HG03108 (cell line): ENCODE measurements around the gene PPP1R2B.
A peak's percentile ranks its signal among the peaks of the same experiment; 100 is the strongest.
"Not testable (repeated sequence)": the region's sequence is repeated elsewhere in the genome, so short reads cannot be mapped to it uniquely, and the experiment has no call there.

ENCODE experiments used
- ATAC-seq: cut with Tn5 transposase; IDR thresholded peaks from one replicate; pipeline ENCODE4 v1.9.1; 2021; ENCODE audit warnings: moderate library complexity; ENCODE audit not compliant: unreplicated experiment

PPP1R2B gene

DNA sequence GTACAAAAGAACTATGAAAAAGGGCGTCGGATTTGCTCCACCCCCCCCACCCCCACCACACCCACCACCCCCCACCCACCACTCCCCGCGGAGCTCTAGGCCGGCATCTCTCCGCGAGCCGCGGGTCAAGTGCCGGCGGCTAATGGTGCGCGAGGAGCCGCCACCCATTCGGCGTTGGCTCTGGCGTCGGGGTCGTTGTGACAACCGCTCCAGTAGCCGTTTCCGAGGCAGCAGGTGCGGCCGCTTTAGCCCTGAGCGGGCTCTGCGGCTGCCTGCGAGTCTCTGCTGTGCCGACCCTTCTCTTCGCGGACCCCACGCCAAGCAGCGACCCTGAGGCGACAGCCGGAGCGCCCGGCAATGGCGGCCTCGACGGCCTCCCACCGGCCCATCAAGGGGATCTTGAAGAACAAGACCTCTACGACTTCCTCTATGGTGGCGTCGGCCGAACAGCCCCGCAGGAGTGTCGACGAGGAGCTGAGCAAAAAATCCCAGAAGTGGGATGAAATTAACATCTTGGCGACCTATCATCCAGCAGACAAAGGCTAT lies at the start of gene PPP1R2B:
Gene PPP1R2B (plus strand): TSS at position 90 of the 546 bp plus-strand sequence. CDS start 268 bp downstream, at position 358.
- no peak for ATAC-seq

DNA sequence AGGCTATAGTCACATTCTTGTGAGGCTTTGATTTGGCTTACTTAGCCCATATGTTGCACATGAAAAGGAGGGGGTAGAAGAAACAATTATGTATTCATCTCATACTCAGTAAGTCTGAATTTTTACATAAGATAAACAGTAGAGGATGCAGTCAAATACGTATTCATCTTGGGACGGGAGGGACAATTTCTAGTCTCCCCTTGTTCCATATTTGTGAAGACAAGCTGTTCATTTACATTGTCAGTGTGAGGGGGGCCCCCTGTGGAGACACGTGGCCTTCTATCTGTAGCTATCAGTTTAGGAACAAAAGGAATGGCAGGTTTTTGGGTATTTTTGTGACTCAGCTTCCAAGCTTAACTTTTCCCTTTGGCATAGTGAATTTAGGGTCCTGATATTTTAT lies 49.2 kb upstream of the PPP1R2B start:
- no peak for ATAC-seq

DNA sequence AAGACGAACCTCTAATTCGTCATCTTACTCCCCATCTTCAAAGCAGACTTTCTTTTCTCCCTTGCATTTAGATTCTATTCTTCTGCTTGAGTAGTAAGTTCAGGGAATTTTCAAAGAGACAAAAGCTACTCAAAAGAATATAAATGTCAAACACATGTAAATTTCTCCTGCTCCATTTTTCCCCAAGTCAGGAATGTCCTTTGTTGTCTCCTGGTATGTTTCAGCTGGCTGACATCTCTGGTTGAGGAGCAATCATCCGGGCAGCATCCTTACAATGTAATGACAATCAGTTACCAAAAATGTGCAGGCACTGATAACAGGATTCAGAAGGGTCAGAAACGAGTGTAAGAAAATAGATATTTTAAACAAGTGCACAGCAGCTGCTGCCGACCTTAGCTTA lies 47.6 kb upstream of the PPP1R2B start:
- ATAC-seq, result no peak

DNA sequence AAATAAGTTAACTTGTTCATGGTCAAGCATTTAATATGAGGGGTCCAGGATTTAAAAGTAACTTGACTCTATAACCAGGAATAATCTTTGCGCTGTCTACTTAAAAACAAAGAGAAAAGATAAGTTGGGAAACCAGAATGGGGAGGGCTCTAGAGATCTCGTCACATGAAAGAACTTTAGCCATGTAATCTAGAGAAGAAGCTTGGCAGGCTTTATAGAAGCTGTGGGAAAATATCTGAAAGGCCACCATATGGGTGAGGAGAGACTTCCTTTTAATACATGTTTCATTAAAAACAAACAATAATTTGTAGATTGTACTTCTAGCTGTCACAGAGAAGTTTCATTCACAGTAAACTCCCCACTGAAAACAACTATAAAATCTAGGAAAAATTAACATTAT lies 46.7 kb upstream of the PPP1R2B start:
- ATAC-seq, result no peak

DNA sequence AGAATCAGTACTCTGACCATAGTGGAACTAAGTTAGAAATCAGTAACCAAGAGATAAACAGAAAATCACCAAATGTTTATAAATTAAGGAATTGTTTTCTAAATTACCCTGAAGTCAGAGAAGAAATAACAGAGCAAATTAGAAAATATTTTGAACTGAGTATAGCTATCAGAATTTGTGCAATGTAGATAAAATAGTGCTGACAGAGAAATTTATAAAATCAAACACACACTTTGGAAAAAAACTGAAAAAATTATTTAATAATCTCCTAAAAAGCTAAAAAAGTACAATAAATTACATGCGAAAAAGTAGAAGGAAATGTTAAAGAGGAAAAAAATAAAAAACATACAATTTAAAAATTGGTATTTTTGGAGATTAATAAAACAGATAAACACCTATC lies 37.1 kb upstream of the PPP1R2B start:
- no peak for ATAC-seq

DNA sequence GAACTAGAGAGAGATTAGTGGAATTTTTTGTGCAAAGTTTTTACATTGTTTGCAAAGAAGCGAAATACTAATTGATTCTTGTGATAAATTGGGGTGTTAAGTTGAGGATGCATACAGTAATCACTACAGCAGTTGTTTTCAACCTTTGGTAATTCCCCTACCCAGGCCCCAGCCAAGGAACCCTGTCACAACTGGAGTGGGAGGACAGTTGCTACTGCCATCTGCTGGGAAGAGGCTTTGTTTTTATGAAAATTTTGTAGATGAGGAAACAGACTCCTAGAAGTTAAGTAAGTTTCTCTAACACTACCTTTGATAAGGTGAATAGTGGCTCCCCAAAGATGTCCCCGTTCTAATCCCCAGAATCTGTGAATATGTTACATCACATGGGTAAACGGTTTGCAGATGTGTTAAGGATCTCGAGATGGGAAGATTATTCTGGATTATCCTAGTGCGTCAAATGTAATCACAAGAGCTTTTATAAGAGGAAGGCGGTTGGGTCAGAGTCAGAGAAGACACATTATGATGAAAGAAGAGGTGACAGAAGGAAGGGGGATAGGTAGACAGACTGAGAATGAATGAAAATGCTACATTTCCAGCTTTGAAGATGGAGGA lies 34.0 kb upstream of the PPP1R2B start:
- ATAC-seq, result no peak

DNA sequence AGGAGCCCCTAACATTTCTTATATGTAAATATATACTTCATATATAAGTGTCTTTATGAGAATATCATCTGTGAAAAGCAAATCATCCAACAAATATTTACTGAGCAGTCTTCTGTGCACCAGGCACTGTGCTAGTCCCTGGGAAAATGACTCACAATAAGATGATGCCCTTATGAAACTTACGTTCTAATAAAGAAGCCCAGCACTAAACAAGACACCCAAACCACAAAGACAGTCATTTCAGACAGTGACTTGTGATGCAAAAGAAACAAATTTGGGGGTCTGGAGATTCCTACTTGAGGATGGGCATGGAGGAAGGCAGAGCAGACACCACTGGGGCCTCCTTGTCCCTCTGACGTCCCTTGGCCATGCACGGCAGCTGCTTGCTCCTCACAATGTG lies 30.6 kb upstream of the PPP1R2B start:
- no peak for ATAC-seq

DNA sequence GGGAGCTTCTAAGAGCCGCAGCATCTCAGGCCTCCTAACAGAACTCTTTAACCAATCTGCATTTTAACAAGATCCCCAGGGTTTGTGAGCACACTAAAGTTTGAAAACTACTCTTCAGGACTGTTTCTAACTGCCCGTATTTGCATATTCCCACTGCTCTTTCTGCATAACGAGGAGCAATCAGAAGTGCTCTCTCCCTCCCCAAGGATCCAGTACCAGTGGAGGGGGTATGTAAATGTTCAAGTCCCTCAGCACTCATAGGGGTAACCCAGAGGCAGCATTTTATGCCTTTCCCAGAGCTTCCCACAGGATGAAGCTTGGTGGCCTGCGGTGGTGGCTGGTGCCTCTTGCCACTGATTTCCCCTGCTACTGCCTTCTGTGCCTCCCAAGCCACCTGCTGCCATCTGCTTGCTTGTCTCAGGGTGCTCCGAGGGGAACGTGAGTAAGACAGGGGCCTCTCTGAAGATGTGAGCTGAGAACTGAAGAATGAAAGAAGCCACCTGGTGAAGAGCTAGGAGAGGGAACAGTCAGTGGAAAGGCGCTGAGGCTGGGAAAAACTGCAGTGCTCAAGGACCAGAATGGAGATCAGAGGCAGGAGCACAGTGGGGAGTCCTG lies 30.0 kb upstream of the PPP1R2B start:
- no peak for ATAC-seq

DNA sequence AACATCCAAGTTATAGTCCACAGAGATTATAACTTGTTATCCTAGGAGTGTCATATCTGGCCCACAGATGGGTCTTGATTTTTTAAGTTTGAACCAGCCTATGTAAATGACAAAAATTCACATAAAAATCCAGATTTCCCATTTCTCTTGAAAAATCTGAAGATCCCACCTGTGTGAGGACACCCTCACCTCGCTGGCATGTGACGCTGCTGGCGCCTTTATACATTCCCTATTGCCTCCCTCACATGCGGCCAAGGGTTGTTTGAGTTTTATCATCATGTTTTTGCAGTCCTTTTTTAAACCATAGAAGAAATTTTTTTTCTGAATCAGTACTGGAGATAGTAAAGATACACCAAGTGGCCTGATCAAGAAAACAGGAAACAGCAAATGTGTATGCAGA lies 25.9 kb upstream of the PPP1R2B start:
- ATAC-seq, result no peak

DNA sequence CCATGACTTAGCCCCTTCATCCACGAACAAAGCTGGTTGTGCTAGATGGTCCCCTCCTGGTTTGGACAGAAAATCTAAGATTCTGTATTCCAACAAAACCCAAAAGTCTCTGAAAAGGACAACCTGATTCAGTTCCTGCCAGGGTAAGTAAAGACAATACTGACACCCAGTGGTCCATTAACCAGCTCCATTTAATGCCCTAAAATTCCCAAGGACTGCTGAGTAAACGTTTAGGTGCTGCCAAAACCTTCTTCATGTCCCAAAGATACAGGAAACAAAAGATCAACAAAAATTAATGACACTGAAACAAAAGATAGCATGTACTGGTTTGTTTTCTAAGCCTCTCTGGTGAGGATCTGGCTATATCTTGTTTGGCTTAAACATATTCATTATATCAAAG lies 25.3 kb upstream of the PPP1R2B start:
- no peak for ATAC-seq

DNA sequence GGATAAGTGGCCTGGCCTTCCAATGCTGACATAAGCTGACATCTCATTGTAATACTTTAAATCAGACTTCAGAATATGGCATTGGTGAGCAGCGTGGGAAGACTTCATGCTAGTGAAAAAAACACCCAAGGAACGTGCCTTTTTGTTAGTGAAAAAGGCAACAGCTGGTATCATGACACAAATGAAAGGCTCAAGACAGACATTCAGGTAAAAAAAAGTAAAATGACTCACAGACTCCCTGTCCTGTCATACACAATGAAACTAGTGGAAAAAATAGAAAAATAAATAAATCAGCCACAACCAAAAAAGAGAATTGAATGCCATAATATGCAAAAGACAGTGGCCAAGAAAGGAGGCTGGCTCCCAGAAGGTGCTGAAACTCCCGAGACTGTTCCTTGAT lies 24.4 kb upstream of the PPP1R2B start:
- ATAC-seq, result no peak

DNA sequence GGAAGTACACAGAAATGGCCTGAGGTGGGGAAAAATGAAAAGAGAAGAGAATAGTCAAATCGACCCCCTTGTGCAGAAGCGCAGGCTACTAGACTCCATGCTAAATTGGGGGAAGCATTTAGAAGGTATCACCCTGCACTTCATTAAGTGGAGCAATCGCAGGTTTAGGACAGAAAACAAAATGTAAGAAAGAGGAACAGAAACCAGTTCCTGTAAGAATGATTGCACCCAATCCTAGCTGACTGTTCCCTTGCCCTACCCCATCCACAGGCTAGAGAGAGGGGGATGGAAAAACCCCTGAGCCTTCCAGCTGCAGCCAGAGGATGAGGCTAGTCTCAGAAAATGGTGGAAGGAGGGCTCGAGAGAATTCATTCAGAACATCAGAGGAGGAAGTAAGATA lies 23.9 kb upstream of the PPP1R2B start:
- peak; percentile 82 for ATAC-seq

DNA sequence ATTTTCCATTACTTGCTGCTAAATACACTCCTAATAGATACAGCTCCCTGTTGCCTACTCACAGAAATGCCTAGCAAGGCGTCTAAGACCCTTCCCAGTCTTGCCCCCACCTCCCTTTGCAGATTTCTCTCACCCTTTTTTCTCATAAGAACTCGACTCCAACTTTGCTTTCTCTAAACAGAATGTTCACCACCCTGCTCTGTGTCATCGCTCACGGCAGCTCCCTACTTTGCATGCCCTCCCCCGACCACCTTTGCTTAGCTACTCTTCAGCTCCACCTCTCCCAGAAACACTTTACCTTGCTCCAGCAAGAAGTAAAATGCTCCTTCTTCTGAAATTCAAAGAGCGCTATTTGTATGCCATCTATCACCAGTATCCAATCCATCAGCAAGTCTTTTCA lies 15.2 kb upstream of the PPP1R2B start:
- no peak for ATAC-seq

DNA sequence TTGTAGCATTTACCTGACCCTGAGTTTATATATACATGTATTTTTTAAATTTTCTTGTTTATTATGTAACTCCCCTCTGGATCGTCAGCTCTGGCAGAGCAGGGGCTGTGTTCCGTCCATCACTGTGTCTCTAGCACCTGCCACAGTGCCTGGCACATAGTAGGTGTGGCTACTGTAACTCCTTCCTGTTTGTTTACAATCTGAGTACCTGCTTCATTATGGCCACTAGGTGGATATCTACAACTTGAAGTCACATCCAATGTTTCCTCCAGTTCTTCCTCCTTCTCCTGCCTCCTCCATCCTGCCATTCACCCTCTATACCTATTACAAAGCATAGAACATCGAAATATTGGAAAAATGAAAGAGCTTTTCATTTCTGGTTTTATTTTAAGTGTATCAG lies 14.2 kb upstream of the PPP1R2B start:
- ATAC-seq, result peak; percentile 50

DNA sequence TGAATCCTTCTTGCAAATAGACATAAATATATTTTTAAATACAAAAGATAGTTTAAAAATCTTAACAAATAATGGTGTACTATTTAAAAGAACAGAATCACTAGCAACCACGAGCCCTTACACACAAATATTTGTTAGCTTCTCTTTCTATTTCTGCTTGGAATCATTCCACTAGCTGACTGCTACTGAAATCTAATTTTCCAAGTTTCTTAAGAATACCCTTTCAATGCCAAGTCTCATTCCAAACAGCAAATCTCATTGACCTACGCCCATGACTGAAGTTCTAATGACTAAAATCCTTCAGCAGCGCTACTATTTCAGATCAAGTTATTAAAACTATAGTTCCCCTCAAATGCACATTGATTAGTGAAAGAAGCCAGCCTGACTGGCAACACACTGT lies 13.2 kb upstream of the PPP1R2B start:
- no peak for ATAC-seq

DNA sequence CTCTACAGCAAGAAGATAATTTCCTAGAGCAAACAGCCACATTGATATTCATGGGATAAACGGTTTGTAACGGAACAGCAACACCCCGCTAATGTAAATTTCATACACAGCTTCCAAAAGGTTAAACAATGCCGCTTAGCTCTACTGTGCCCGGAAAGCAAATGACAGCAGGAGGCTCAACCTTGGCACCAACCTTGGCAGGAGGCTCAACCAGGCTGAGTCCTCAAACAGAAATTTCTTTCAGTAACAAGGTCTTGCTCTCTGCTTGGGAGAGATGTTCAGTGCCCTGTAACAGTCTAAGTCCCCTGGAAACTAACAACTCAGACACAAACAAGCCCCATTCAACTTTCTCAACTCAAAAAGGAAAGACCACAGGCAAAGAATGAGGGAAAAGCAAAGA lies 11.1 kb upstream of the PPP1R2B start:
- ATAC-seq, result no peak

DNA sequence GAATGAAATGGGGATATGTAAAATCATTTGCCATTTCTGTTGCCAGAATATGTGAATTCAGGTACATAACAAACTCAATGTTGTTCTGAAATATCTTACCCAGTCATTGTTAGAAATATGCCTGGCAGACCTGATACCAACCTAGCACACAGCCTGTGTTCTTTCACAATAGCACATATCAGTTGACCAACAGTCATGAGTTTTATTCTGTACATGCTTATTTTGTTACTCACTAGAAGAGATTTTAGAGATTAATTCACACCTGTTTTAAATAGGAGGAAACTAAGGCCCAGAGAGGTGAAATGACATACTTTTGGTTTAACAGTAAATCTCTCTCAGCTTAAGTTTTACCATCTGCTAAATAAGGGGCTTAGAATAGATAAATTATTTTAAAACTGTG lies 8.4 kb upstream of the PPP1R2B start:
- no peak for ATAC-seq

DNA sequence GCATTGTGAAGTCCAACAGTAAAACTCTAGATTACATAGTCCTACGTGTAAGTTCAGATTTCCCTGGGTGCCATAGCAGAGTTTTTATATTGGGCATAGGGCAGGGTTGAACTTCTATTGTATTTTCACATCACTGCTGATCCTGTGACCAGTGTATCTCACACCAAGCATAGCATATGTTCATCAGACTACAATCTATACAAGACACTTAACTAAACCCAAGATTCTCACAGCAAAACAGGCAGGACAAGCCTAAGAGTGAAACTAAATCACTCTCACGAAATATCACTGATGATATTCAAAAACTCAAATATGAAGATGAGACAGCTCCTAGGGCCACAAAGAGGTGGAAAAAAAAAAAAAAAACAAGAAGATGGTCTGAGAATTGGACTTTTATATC lies 3.2 kb upstream of the PPP1R2B start:
- no peak for ATAC-seq

DNA sequence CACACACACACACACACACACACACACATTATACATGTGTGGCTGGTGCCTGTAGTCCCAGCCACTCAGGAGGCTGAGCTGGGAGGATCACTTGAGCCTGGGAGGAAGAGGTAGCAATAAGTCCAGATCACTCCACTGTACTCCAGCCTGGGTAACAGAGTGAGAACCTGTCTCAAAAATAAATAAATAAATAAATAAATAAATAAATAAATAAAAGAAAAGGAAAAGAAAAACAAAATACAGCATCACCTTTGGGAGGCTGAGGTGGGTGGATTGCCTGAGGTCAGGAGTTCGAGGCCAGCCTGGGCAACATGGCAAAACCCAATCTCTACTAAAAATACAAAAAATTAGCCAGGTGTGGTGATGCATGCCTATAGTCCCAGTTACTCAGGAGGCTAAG lies 1.6 kb upstream of the PPP1R2B start:
- not testable (repeated sequence) for ATAC-seq

DNA sequence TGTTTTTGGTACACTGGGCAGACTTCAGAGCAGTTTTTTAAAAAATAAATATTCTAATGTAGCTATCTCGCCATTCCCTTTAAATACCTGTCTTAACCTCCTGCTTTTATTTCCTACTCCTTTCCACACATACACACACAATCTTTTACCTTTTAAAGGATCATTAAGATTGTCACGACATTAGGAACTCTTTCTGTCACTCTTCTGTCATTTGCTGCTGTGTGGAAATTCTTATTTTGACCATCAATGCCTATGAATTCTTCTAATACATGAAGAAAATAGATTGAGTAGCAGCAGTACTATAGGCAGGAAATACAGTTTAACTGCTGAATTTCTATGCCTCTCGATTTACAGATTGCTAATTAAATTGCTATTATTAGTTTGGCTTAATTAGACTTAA lies 1.8 kb downstream of the PPP1R2B start:
- ATAC-seq, result no peak

DNA sequence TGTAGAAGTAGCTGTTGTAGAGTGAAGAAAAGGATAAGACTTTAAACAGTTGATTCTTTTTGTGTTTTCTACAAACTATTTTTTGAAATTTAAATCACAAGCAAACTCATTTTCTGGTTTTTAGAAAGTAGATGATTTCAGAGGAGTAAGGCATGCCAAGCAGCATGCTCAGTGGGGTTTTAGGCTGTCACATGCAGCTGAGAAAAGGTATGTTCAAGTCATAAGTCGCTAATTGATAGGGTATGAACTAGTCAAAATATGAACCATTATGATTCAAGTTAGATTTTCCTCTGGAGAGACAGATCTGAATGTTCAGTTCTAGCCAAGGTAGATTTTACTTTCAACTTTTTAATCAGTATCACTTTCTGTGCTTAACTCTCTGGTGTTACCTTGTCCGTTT lies 3.0 kb downstream of the PPP1R2B start:
- not testable (repeated sequence) for ATAC-seq

DNA sequence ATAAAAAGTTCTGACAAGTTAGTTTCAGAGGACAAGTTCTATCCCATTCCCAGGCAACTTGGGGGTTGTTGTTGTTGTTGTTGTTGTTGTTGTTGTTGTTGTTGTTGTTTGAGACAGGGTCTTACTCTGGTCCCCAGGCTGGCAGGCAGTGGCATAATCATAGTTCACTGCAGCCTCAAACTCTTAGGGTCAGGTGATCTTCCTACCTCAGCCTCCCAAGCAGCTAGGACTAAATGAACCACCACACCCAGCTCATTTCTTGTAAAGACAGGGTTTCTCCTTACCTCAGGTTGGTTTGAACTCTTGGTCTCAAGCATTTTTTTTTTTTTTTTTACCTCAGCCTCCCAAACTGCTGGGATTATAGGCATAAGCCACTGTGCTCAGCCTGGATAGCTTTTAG lies 15.3 kb downstream of the PPP1R2B start:
- ATAC-seq, result no peak

DNA sequence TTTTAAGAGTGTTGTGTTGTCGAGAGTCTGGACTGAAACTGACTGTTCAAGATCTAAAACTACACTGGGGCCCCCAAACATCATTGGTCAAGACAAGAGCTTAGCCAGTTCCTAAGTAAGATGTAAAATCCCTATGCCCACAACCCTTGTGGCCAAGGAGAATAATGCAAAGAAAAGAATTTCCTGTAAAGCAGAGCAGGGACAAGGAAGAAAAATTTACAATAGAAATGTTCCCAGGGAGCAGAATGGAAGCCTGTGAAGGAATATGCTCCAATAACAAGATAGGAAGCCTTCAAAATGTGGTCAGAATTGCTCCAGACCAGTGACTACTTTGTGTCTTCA lies 20.4 kb downstream of the PPP1R2B start:
- ATAC-seq, result no peak
